Measurements from ENCODE around the gene CUBN.
"Not testable (repeated sequence)": the region's sequence is repeated elsewhere in the genome, so short reads cannot be mapped to it uniquely, and the experiment has no call there.

The CUBN gene

GRCh38 chr10:16845248-16845647 is 284.4 kb downstream of the CUBN start:
- no peak overlapping the region for H3K4me3 ChIP-seq (ENCODE audit: low read length)
- TF ChIP-seq, protein P1, sequence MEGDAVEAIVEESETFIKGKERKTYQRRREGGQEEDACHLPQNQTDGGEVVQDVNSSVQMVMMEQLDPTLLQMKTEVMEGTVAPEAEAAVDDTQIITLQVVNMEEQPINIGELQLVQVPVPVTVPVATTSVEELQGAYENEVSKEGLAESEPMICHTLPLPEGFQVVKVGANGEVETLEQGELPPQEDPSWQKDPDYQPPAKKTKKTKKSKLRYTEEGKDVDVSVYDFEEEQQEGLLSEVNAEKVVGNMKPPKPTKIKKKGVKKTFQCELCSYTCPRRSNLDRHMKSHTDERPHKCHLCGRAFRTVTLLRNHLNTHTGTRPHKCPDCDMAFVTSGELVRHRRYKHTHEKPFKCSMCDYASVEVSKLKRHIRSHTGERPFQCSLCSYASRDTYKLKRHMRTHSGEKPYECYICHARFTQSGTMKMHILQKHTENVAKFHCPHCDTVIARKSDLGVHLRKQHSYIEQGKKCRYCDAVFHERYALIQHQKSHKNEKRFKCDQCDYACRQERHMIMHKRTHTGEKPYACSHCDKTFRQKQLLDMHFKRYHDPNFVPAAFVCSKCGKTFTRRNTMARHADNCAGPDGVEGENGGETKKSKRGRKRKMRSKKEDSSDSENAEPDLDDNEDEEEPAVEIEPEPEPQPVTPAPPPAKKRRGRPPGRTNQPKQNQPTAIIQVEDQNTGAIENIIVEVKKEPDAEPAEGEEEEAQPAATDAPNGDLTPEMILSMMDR (conservative IDR thresholded peaks at IDR 0.05; ENCODE audit: low read depth, low read length) = no peak
- DNase-seq (ENCODE audit: low read depth) = no peak

GRCh38 chr10:16843252-16843870 is 286.2 kb downstream of the CUBN start:
- DNase-seq (ENCODE audit: low read depth) = peak; percentile 55
- no peak overlapping the region for H3K4me3 ChIP-seq (ENCODE audit: low read length)
- TF ChIP-seq, protein P1 (conservative IDR thresholded peaks at IDR 0.05; ENCODE audit: low read depth, low read length) = peak; percentile 36

GRCh38 chr10:16835228-16835627 is 294.4 kb downstream of the CUBN start:
- no peak overlapping the region for H3K4me3 ChIP-seq (ENCODE audit: low read length)
- DNase-seq (ENCODE audit: low read depth) = no peak
- TF ChIP-seq, protein P1 (conservative IDR thresholded peaks at IDR 0.05; ENCODE audit: low read depth, low read length) = no peak

DNA sequence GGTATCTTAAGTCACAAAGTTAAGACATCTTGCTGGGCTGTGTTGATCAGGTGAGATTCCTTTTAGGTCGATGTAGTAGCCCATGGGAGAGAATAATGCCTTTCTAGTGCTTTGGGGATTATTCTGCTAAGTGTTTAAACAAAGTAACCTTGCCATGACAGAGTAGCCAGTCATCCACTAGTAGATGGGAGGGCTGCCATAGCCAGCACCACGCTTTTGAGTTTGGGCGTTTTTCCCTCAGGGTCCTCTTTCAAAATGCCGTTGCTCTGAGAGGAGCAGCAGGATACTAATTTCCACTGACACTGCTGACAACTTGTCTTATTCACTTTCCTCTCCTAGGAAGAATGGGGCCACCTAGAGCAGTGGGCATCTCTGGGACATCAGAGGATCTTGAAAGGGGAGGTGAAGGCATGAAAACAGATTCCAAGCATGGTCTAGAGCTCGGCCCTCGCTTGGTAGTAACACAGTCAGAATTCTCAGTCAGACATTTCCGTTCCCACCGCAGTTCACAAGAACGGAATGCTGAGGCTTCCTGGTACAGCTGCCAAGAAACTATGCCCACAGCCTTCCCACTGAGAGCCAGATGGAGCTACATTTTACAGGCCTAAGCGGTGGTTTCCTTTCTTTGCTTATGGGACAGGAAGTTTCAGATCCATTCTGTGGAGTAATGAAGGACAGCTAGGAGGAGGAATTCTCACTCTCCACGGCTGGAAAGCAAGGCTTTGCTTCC is 297.1 kb downstream of the CUBN start:
- no peak for DNase-seq (ENCODE audit: low read depth)
- TF ChIP-seq, protein P1 (conservative IDR thresholded peaks at IDR 0.05; ENCODE audit: low read depth, low read length) = no peak

GRCh38 chr10:16828701-16829175 is 300.9 kb downstream of the CUBN start:
- peak; percentile 48 for DNase-seq (ENCODE audit: low read depth)
- H3K4me3 ChIP-seq (ENCODE audit: low read length) = peak overlapping the region; percentile 53
- TF ChIP-seq, protein P1 (conservative IDR thresholded peaks at IDR 0.05; ENCODE audit: low read depth, low read length) = no peak

More for the DNA sequence above, 297.1 kb downstream of the CUBN start:
- no peak overlapping the region for H3K4me3 ChIP-seq (ENCODE audit: low read length)

DNA sequence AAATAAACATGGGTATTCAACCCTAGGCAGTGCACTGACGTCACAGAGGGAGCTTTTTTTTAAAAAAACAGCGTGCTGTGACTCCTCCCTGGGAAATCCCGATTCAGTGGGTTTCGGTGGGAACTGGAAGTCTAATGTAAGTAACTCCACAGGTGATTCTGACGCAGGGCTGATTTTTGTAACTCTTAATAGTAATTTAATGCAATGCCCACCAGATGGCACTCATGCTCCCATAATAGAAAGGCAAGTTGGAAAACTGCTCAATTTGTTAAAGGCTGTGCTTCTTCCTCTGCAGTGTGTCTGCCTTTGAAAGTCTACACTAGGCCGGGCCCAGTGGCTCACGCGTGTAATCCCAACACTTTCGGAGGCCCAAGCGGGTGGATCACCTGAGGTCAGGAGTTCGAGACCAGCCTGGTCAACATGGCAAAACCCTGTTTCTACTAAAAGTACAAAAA is 301.5 kb downstream of the CUBN start:
- peak; percentile 62 for DNase-seq (ENCODE audit: low read depth)
- TF ChIP-seq, protein P1 (conservative IDR thresholded peaks at IDR 0.05; ENCODE audit: low read depth, low read length) = peak; percentile 54
- peak overlapping the region; percentile 53 for H3K4me3 ChIP-seq (ENCODE audit: low read length)

- not testable (repeated sequence) for DNase-seq (ENCODE audit: low read depth)
- peak overlapping the region; percentile 53 for H3K4me3 ChIP-seq (ENCODE audit: low read length)
Observed at GRCh38 chr10:16827474-16827873, 302.1 kb downstream of the CUBN start.

Measured in retinal pigment epithelial cell (primary cell).